ENCODE data around the gene ASF1B.

Gene ASF1B

DNA sequence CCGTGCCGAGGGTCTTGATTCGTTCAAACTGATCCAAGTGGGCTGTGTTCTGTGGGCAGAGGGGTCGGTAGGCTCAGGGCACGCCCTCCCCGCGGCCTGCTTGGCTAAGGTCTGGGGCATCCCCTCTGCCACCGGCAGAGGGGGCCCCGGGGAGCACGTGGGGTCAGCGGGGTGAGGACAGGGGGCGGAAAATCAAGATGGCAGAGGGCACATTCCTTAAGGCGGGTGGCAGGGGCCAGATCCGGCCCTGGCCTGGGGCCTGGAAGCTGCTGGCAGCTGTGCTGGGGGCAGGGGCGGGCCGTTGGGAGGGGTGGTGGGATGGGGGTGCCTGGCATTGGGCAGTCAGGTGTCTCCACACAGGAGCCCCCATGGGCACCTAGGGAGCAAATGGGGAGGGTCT is 29.5 kb downstream of the ASF1B start:
- no peak for DNase-seq

DNA sequence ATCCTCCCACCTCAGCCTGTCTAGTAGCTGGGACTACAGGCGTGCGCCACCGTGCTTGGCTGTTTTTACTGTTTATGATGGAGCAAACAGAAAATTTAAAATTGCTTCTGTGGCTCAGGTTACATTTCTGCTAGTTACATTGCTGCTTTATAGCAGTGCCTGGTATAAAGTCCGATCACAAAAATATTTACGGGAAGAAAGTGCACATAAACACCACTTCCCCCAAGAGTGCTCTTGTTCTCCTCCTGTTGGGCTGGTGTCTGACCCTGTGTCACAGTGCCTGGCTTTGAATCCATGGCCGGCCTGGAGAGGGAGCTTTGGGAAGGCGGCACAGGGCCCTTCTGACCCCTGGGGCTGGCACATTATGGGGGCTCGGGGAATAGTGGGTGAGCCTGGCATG is 30.7 kb downstream of the ASF1B start:
- DNase-seq, result no peak

DNA sequence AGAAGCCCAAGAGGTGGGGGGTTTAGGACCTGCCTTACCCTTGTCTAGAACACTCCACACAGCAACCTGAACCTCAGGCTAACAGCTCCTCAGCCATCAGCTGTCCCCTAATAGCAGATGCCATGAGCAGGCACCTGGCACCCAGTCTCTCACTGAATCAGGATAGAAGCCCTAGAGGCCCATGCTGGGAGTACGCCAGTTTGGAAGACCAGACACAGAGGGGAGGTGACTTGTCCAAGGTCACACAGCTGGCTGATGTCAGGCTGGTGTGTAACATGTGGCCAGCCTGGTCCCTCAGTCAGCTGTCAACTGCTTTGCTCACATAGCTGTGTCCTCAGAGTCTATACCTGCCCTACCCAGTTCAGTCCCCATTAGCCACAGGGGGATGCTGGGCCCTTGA is 33.1 kb downstream of the ASF1B start:
- no peak for DNase-seq

DNA sequence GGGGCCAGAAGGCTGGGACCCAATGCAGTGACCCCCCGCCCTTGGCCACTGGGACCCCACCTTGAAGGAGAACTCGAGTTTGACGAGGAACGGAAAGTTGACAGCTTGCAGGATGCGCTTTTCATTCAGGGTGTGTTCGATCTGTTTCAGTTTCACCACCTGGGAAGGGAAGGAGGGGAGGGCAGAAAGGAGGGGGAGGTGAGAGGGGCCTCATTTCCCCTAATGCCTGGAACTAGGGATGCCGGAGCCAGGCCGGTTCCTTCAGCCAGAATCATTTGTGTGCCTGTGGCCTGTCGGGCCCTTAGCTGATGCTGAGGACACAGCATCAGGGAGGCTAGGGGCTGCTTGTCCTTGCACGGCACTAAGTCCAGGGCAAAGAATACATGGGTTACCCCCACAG is 33.6 kb downstream of the ASF1B start:
- no peak for DNase-seq

DNA sequence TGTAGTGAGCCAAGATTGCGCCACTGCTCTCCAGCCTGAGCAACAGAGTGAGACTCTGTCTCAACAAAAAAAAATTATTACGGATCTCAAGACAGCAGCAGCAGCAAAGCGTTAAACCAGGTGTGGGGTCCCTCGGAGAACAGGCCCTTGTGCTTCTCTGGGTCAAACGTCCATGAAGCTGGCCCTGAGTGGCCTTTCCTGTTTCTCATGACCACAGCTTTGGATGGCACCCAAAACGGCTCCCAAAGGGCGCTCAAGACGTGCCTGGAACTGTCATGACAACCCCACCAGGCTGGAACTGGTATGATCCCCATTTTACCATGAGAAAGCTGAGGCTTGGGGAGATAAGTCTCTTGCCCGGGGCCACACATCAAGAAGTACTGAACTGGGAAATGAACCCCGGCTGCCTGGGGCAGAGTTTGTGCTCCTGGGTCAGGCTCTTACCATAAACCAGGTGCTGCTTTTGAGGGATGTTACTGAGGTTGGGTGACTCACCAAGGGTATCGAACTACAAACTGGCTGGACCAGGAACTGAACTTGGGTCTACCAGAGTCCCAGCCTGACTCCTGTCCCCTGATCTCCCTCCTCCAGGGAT is 34.2 kb downstream of the ASF1B start:
- no peak for DNase-seq

DNA sequence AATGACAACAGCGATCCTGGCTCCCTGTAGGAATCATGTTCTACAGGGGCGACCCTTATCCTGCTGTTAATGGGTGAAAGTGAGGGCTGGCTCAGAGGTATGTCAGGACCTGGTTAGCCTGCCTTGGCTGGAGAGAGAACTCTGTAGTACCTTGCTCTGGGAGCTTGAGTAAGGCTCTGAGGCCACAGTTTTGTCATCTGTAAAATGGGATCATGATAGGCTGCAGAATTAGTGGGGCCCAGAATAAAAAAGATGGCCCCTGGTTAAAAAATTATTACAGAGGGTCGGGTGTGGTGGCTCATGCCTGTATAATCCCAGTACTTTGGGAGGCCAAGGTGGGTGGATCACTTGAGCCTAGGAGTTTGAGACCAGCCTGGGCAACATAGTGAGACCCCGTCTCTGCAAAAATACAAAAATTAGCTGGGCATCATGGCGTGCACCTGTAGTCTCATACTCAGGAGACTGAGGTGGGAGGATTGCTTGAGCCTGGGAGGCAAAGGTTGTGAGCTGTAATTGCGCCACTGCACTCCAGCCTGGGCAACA is 35.3 kb downstream of the ASF1B start:
- no peak for DNase-seq

DNA sequence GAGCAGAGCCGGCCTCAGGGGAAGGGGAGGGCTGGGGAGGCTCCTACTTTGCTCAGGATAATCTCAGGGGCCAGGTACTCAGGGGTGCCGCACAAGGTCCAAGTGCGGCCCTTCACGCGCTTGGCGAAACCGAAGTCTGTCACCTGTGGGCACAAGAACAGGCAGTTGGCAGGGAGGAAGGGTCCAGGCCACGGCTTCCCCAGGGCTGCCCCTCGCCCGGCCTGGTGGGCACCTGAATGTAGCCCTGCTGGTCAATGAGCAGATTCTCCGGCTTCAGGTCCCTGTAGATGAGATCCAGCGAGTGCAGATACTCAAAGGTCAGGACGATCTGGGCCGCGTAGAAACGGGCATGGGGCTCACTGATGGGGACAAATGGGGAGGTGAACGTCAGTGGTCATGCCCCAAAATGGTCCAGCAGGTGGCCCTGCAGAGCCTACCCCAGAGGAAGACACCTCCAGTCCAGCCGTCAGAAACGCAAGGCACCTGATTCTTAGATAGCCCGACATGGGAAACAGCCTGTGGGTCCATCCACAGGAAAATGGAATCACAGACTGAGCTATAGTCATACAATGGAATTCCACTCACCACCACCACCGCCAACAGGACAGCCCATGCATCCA is 38.7 kb downstream of the ASF1B start:
- no peak for DNase-seq

DNA sequence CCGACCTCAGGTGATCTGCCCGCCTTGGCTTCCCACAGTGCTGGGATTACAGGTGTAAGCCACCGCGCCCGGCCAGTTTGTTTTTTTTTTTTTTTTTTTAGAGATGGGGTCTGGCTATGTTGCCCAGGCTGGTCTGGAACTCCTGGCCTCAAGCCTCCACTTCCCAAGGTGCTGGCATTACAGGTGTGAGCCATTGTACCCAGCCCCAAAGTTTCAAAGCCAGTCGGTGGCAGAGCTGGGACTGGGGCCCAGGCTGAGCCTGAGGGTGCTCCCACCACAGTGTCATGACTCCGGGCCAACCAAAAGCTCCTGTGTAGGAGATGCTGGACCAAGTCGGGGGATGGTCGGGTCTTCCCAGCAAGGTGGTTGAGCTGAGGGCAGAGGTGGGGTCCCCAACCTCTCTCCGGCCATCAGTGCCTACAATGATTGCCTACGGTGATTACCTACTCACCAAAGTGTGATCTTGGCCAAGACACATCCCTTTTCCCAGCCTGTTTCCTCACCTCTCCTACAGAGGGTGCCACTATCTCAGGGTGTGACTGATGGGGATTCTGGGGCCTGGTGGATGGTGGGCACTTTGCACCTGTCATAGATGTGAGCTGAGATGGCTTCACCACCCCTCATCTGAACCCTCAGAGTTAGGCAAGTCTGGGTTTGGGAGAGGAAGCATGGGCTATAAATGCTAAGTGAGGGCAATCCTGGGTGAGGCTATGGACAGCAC is 40.0 kb downstream of the ASF1B start:
- DNase-seq, result no peak

DNA sequence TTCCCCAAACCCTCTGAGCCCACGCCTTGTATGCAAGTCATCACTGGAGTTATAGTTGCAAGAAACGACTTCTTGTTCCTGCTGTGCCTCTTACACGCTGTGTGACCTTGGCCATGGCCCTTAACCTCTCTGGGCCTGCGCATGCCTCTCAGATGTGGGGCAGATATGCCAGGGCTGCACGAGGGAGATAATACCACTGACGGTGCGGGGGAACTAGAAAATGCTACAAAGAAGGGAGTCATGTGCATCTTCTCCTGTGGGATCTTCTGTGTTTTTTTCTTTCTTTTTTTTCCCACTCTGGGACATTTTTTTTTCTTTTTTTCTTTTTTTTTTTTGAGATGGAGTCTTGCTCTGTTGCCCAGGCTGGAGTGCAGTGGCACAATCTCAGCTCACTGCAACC is 41.5 kb downstream of the ASF1B start:
- no peak for DNase-seq

DNA sequence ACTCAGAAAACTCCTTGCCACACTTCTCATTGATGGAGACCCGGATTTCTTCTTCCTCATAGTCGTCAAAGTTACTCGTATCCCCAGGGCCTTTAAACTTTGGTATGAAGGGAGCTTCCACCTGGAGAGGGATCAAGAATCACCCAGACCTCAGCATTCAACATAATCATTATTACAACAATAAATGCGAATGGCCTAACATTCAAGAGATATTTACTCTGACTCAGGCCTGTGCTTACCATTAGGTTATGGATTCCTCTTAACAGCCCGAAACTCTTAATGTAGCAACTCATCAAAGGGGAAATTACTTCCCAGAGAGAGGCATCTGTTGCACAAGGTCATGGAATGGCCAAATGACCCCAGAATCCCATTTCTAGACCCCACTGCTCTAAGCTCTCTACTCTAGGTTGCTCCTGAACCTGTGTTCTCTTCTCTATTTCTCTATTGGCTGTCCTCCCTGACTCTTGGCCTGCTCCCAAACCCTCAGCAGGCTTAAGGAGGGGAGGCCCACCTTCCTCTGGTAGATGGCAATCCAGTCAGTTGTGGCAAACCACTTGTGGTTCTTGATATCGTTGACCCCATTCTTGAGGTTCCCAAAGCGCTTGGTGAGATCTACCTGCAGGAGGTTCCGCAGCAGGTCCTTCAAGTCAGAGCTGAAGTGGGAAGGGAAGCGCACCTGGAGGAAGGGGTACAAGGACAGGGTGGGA is 43.1 kb downstream of the ASF1B start:
- DNase-seq, result no peak

DNA sequence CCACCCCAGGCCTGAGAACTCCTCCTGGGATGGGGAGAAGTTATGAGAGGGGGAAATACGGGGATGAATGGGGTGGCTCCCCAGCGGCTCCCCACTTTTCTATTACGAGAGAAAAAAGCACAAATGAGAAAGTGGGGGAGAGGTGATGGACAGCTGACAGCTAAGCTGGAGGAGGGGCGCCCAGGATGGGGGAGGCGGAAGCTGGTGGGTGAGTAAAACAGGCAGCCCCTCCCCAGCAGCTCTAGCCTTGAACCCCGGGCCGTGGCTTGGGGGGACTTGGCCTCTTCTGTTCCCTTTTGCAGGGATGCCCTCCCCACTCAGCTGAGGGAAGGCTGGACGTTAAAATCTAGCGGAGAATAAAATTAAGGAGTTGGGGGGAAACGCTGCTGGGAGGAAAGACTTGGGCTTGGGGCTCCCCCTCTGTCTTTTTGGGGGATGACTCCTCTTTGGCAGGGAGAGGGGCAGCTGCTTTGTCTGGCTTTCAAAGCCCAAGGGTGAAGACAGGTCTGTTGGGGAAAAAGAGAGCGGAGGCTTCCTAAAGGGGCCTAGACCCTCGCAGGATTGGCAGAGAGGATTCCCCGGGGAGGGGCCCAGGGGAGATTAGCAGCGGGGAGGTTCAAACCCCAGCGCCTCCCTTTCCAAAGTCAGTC is 44.5 kb downstream of the ASF1B start:
- DNase-seq, result no peak

DNA sequence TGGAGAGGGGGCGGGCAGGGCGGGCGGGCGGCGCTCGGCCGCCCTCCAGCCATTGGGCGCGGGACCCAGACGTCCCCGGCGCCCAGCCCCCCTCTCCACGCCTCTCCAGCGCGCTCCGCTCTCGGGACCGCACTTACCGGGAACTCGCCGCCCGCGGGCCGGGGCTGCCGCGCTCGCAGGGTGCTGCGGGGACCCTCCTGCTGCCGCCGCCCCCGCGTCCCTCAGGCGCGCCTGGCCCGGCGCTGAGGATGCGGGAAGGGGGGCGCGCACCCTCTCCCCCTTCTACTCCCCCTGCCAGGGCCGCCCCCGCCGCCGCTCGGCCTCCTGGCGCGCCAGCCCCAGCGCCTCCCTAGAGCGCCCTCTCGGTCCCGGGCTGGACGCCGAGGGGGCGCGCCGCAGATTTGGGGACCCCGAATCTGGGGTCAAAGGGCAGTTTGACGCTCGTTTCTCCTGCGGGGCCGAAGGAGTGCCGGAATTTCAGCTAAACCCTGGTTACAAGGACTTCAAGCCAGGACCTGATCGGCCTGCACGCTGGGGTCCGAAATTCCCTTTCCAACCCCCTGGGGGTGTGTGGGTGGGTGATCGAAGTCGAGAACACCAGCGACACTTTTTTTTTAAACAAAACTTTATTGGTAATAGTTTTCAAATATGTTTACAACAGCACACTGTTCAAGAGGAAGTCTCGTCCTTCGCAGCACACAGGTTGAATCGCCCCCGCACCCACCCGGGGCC is 45.1 kb downstream of the ASF1B start:
- DNase-seq, result no peak

DNA sequence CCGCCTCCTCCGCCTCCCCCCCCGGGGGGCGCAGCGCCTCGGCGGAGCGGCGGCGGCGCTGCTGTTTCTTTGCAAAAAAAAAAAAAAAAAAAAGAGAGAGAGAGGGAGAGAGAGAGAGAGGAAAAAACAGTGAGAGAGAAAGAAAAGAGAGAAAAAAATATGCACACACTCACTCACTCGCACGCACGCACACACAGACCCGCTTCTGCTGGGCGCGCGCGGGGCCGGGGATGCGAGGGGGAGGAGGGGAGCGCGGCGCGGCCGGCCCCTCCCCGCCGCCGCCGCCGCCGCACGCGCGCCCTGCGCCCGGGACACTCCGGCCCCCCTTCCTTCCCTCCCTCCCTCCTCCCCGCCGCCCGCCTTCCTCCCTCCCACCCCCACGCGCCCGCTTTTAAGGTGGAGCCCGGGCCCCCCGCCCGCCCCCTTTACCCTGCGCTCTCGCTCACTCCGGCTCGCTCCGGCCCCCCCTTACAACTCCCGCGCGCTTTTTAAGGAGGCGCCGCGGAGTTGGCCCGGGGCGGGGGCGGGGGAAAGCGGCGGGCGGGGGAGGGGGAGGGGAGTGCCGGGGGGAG is 45.8 kb downstream of the ASF1B start, which contains the start of gene SAMD1:
Gene SAMD1 (minus strand): TSS at position 243 of the 572 bp plus-strand sequence.
- no peak for DNase-seq

DNA sequence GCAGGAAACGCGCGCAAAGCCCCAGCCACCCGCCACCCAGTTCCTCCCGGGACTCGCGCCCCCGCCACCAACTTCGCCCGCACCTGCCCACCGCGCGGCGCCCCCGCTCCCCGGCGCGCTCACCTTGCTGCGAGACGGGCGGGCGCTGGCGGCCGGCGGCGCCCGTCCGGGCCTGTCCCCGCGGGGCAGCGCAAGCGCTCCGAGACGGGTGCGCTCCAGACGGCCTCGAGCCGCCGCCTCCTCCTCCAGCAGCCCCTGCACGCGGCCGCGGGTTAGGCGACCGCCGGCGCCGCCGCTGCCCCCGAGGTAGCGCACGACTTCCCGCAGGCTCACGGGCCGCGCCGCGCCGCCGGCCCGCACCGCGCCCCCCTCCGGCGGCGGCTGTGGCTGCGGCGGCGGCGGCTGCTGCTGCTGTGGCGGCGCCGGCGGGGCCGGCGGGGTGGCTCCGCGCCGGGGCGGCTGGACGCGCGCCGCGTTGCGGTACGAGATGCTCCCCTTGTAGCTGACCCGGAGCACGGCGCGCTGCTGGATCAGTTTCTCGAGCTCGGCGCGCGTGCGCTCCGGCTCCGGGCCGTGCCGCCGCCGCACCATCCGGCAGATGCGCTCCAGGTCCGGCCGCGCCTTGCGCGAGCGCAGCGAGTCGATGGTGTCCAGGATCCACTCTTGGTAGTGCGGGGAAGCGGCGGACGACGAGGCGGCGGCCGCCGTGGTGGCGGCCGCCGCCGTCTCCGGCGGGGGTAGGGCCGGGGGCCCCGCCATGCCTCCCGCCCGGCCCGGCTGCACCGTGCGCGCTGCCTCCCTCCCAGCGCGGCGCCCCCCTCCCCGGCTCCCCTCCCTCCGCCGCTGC is 46.5 kb downstream of the ASF1B start:
- no peak for DNase-seq

DNA sequence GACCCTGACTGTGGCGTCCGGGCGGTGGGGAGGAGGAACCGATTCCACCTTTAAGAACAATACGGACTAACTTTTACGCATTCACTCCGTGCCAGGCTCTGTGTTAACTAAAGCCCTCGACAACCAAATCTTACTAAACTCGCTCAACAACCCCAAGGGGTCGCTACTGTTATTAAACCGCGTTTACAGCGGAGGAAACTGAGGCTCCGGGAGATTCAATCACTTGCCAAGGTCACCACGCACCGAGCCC is 47.1 kb downstream of the ASF1B start:
- no peak for DNase-seq

DNA sequence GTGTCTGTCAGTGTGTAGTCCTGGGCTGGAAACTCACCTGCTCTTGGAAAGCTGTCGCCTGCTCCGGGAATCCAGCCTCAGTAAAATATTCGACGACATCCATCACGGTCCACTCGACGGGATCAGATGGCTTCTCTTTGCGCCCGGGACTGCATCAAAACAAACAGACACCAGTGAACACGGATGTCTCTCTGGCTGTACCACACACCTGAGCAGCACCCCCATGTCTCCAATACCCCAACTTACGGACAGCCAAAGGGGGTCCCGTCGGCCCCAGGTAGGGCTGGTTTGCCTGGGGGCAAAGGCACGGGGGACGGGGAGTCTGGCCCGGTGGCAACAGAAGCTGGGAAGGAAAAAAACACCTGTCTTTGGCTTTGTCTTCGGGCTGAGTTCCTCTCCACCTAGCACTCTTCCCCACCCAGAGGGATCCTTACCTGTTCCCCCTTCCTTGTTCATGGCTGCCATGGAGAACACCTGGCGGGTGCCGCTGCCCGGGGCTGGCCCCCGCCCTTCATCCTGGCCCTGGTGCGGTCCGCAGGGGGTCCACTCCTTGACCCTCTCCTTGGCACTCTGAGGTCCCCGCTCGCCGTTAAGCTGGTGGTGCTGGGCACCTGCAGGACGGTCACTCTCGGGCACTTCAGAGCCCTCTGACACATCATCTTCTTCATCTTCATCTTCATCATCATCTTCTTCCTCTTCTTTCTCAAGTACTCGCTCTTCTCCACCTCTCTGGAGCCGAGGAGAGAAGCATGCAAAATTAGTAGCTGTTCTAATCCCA is 47.6 kb downstream of the ASF1B start:
- no peak for DNase-seq

DNA sequence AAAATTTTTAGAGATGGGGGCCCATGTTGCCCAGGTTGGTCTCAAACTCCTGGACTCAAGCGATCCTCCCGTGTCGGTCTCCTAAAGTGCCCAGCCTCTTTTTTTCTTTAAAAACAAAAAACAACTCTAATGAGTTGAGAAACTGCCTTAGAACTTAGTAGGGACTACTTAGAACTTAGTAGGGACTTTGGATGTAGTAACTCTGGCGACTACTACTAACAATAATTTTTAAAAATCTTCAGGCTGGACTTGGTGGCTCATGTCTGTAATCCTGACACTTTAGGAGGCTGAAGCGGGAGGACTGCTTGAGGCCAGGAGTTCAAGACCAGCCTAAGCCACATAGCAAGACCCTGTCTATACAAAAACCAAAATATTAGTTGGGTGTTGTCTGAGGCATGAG is 50.3 kb downstream of the ASF1B start:
- no peak for DNase-seq

DNA sequence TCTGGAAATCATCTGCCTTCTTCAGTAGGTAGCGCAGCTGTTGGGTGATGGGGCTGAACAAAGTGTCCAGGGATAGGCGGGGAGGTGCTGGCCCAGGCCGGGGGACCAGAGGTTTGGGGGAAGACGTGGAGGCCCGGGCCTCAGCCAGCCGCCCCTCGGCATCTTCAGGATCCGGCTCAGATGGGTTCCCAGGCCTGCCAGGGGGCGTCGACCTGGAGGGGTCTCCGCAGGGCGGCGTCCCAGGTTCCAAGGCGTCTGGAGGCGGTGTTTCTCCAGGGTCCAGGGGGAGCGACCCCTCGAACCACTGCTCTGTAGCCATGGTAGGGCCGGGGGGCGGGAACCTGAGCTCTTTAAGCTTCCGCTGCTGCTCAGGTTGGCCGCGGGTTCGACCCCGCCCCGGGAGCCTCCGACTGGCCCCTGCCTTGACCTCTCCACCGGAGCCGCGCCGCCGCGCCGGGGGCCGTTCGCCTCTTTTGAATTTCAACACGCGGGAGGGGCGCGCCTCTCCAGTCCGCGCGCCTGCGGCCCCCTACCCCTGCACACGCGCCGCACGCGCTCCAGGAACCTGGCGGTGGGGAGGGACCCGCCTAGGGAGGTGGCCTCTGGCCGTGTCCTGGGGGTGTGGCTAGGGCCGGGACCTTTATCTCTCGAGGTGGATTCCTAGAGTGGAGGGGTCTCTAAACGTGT is 50.9 kb downstream of the ASF1B start, which contains the start of gene C19orf67:
Gene C19orf67 (minus strand): TSS at position 475 of the 687 bp plus-strand sequence. CDS start 156 bp downstream, at position 319.
- DNase-seq, result no peak

DNA sequence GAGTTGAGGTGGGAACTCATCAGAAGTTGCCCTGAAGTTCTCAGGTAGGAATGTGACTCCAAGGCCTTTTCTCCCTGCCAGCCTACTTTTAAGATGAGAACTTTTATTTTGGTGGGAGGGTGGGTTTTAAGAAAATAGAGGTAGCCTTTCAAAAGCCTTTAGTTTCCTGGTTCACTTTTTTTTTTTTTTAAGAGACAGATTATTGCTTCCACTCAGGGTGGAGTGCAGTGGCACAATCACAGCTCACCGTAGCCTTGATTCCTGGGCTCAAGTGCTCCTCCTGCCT is 53.8 kb downstream of the ASF1B start:
- DNase-seq, result no peak
